IMR-90 (cell line): Measurements from ENCODE around the gene FAM227B. TPM values are rescaled to one million over a fixed set of nuclear protein-coding genes. Genes with fewer than 3 reads are reported as not detected.

ENCODE experiments used
- ATAC-seq: fragments of 200-7000 bp; cut with Tn5 transposase; 2 replicates; pipeline ENCODE4 v1.9.1; 2020; ENCODE audit warnings: low read depth, mild to moderate bottlenecking, moderate library complexity
- BruUV-seq: library from RNA; stranded (reverse); fragments of 400-500 nt; replicated peaks from 2 replicates; lab custom pipeline; 2021; lab: Mats Ljungman, UMichigan
- CTCF ChIA-PET: fragments of 300-600 bp; formaldehyde crosslinking; extraction: SDS; loops from one replicate; lab custom pipeline; 2021; ENCODE audit warnings: antibody characterized with exemption; lab: Yijun Ruan, JAX
- POLR2A ChIA-PET: fragments of 300-600 bp; sonication (Branson Sonifier 250); formaldehyde crosslinking; loops from one replicate; lab custom pipeline; 2022; ENCODE audit warnings: antibody characterized with exemption; ENCODE audit not compliant: unreplicated experiment; lab: Charles Lee
- DNase-seq: peaks from one replicate; pipeline ENCODE4 v3.0.0; 2013
- H2AFZ ChIP-seq: replicated peaks from 2 replicates; pipeline ENCODE3; 2013; ENCODE audit warnings: low read length, mild to moderate bottlenecking; ENCODE audit not compliant: poor library complexity
- H2AK5ac ChIP-seq: 2 replicates; pipeline ENCODE4 v1.6.1; 2013; ENCODE audit warnings: low read depth, low read length, inconsistent platforms
- H2AK9ac ChIP-seq: replicated peaks from 2 replicates; pipeline ENCODE3; 2013; ENCODE audit warnings: mild to moderate bottlenecking, low read depth, low read length, moderate library complexity; ENCODE audit not compliant: poor library complexity
- H2BK120ac ChIP-seq: 2 replicates; pipeline ENCODE4 v1.6.1; 2013; ENCODE audit warnings: low read depth, low read length, inconsistent platforms
- H2BK15ac ChIP-seq: 3 replicates; pipeline ENCODE4 v1.6.1; 2013; ENCODE audit warnings: low read depth, low read length, inconsistent platforms
- H2BK20ac ChIP-seq: 2 replicates; pipeline ENCODE4 v1.6.1; 2013; ENCODE audit warnings: low read depth, mild to moderate bottlenecking, inconsistent platforms, low read length, moderate library complexity
- H2BK5ac ChIP-seq: 2 replicates; pipeline ENCODE4 v1.6.1; 2013; ENCODE audit warnings: mild to moderate bottlenecking, low read depth, low read length, inconsistent platforms; ENCODE audit not compliant: poor library complexity, severe bottlenecking
- H3K14ac ChIP-seq: replicated peaks from 2 replicates; pipeline ENCODE4 v1.6.1; 2013; ENCODE audit warnings: low read depth, low read length, inconsistent platforms
- H3K18ac ChIP-seq: 2 replicates; pipeline ENCODE4 v1.6.1; 2013; ENCODE audit warnings: low read depth, low read length, control low read depth
- H3K23ac ChIP-seq: 2 replicates; pipeline ENCODE4 v1.6.1; 2013; ENCODE audit warnings: low read depth, low read length, inconsistent platforms
- H3K27ac ChIP-seq: 2 replicates; pipeline ENCODE4 v1.5.1; 2013; ENCODE audit warnings: mild to moderate bottlenecking, control low read depth, low read length; ENCODE audit not compliant: insufficient read depth
- H3K27me3 ChIP-seq: 2 replicates; pipeline ENCODE4 v1.6.1; 2013; ENCODE audit warnings: low read length; ENCODE audit not compliant: control insufficient read depth, insufficient read depth
- H3K36me3 ChIP-seq: 2 replicates; pipeline ENCODE4 v1.6.1; 2013; ENCODE audit warnings: low read length, mixed read lengths; ENCODE audit not compliant: control insufficient read depth, insufficient read depth
- H3K4ac ChIP-seq: 2 replicates; pipeline ENCODE4 v1.6.1; 2013; ENCODE audit warnings: low read depth, low read length, inconsistent platforms
- H3K4me1 ChIP-seq: 2 replicates; pipeline ENCODE4 v1.6.1; 2013; ENCODE audit warnings: low read length, mixed read lengths; ENCODE audit not compliant: control insufficient read depth, insufficient read depth
- H3K4me2 ChIP-seq: 2 replicates; pipeline ENCODE4 v1.6.1; 2013; ENCODE audit warnings: low read depth, mild to moderate bottlenecking, control low read depth, low read length, moderate library complexity
- H3K4me3 ChIP-seq: 2 replicates; pipeline ENCODE4 v1.5.1; 2013; ENCODE audit warnings: low read depth, mild to moderate bottlenecking, control low read depth, low read length, moderate library complexity; ENCODE audit not compliant: insufficient read depth
- H3K56ac ChIP-seq: 2 replicates; pipeline ENCODE4 v1.6.1; 2013; ENCODE audit warnings: low read length, inconsistent platforms; ENCODE audit not compliant: insufficient read depth; ENCODE audit errors: extremely low read depth
- H3K79me1 ChIP-seq, 2 experiments: 2 replicates each; pipeline ENCODE4 v1.6.1; 2013; ENCODE audit warnings: low read length in 2 of 2, inconsistent platforms in 1 of 2, low read depth in 1 of 2
- H3K9ac ChIP-seq: 2 replicates; pipeline ENCODE4 v1.6.1; 2013; ENCODE audit warnings: low read depth, low read length, control low read depth
- H3K9me1 ChIP-seq: 2 replicates; pipeline ENCODE4 v1.6.1; 2013; ENCODE audit warnings: low read length, inconsistent platforms; ENCODE audit not compliant: insufficient read depth
- H3K9me3 ChIP-seq: 2 replicates; pipeline ENCODE4 v1.6.1; 2013; ENCODE audit warnings: low read length; ENCODE audit not compliant: control insufficient read depth, insufficient read depth
- H4K20me1 ChIP-seq: 2 replicates; pipeline ENCODE4 v1.6.1; 2013; ENCODE audit warnings: low read length, inconsistent platforms; ENCODE audit not compliant: insufficient read depth
- H4K5ac ChIP-seq: 2 replicates; pipeline ENCODE4 v1.6.1; 2013; ENCODE audit warnings: mild to moderate bottlenecking, low read depth, low read length, control low read depth
- H4K8ac ChIP-seq, 2 experiments: 2 replicates each; pipeline ENCODE4 v1.6.1; 2013; ENCODE audit warnings: low read depth in 2 of 2, low read length in 2 of 2, control low read depth in 1 of 2, inconsistent platforms in 1 of 2
- H4K91ac ChIP-seq: 2 replicates; pipeline ENCODE4 v1.6.1; 2013; ENCODE audit warnings: low read depth, low read length, inconsistent platforms; ENCODE audit not compliant: insufficient read depth
- CEBPB ChIP-seq: IDR thresholded peaks from 2 replicates; pipeline ENCODE4 v1.6.1; 2012; ENCODE audit warnings: low read depth, low read length, improper control_type of control experiment
- MAZ ChIP-seq: IDR thresholded peaks from 2 replicates; pipeline ENCODE4 v1.6.1; 2012; ENCODE audit warnings: low read depth, mild to moderate bottlenecking, low read length, improper control_type of control experiment, moderate library complexity, borderline replicate concordance
- RFX5 ChIP-seq: IDR thresholded peaks from 2 replicates; pipeline ENCODE4 v1.8.0; 2012; ENCODE audit warnings: low read depth, mild to moderate bottlenecking, low read length, moderate library complexity
- SMC3 ChIP-seq: fragments of 150-350 bp; IDR thresholded peaks from 2 replicates; pipeline ENCODE4 v1.6.1; 2016; ENCODE audit warnings: low read depth, mild to moderate bottlenecking, antibody characterized with exemption, low read length, moderate library complexity
- WGBS, 2 experiments: methylation state at CpG; one replicate each; pipeline versions ENCODE4 v1.1.5 to v1.1.7; 2013; ENCODE audit warnings: missing lambda C conversion rate in 2 of 2; ENCODE audit not compliant: insufficient read length in 1 of 2; ENCODE audit errors: extremely low coverage in 2 of 2; 5-methylcytosine and 5-hydroxymethylcytosine counted together
- dilution Hi-C: fragments of 300-500 bp; cut with HindIII; formaldehyde crosslinking; loops from one replicate; pipeline ENCODE4 v1.14.3; 2018; ENCODE audit warnings: low sequenced_read_pairs; ENCODE audit not compliant: unreplicated experiment
- in situ Hi-C: fragments of 300-500 bp; cut with MboI; formaldehyde crosslinking; loops from 3 replicates; pipeline ENCODE4 v1.14.3; 2019; ENCODE audit warnings: low sequenced_read_pairs, inconsistent platforms, mixed read lengths
- intact Hi-C: fragments of 100-400 bp; cut with micrococcal nuclease; formaldehyde crosslinking; loops from 2 replicates; pipeline ENCODE4 v1.10.0; 2022
- polyA plus RNA-seq, 3 experiments: library from polyadenylated mRNA; depleted of rRNA; stranded (reverse); fragments of >200 nt; gene quantifications; 2 replicates each; pipeline ENCODE4 v1.2.3, GENCODE V29; 2012; ENCODE audit warnings: low replicate concordance in 1 of 3
- total RNA-seq: library from RNA; depleted of rRNA; stranded (reverse); fragments of >200 nt; gene quantifications from 2 replicates; pipeline ENCODE4 v1.2.3, GENCODE V29; 2012
- TF ChIP-seq, protein P1 (sequence below): fragments of 150-350 bp; IDR thresholded peaks from 2 replicates; pipeline ENCODE4 v1.6.1; 2016; ENCODE audit warnings: low read depth, mild to moderate bottlenecking, low read length, moderate library complexity, borderline replicate concordance

The FAM227B gene
- total and polyA plus RNA-seq, 2 of the 4 experiments (the other 2 are of a cell fraction) = 1.8 to 3.0 TPM

DNA sequence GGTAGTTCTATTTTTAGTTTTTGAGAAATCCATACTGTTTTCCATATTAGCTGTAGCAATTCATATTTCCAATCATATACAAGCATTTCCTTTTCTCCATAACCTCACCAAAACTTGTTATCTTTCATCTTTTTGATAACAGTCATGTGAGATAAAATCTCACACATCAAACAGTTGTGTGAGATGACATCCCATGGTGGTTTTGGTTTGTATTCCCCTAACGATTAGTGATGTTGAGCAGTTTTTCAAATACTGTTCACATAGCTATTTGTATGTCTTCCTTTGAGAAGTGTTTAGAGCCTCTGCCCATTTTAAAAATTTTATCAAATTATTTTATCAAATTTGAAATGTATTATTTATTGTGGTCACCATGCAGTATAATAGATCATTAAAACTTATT is 50.4 kb downstream of the FAM227B start:
- no peak overlapping the region for H2BK120ac ChIP-seq
- H3K27ac ChIP-seq = no peak overlapping the region
- ChIA-PET POLR2A (no interaction called here), CTCF (interaction anchor here (0.7 kb wide), 1 partner anchor 9 kb away, joined by 4 read pairs; no protein-coding TSS in a partner anchor)
- dilution Hi-C loops = no loop called here
- intact Hi-C loops = loop anchor here (10.0 kb wide), 1 partner anchor 55 kb away; no protein-coding TSS in a partner anchor
- H3K9me1 ChIP-seq = no peaks in the 10 kb centered on the region
- TF ChIP-seq SMC3 = no peak
- TF ChIP-seq, protein P1, sequence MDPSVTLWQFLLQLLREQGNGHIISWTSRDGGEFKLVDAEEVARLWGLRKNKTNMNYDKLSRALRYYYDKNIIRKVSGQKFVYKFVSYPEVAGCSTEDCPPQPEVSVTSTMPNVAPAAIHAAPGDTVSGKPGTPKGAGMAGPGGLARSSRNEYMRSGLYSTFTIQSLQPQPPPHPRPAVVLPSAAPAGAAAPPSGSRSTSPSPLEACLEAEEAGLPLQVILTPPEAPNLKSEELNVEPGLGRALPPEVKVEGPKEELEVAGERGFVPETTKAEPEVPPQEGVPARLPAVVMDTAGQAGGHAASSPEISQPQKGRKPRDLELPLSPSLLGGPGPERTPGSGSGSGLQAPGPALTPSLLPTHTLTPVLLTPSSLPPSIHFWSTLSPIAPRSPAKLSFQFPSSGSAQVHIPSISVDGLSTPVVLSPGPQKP = no peak
- TF ChIP-seq CEBPB = no peak
- no peak for TF ChIP-seq RFX5
- TF ChIP-seq MAZ = no peak
- in situ Hi-C loops = no loop called here
- no peak for DNase-seq
- H3K4me1 ChIP-seq = no peaks in the 10 kb centered on the region
- H3K79me1 ChIP-seq = no peaks in the 10 kb centered on the region
- BruUV-seq = no TSS peak
- H2AK9ac ChIP-seq = no peak overlapping the region
- no peak overlapping the region for H3K4me2 ChIP-seq
- no peak overlapping the region for H2BK15ac ChIP-seq
- no peak for ATAC-seq
- no peak overlapping the region for H3K18ac ChIP-seq
- no peak overlapping the region for H3K9ac ChIP-seq
- H4K5ac ChIP-seq = no peak overlapping the region
- no peak overlapping the region for H2BK20ac ChIP-seq
- no peak overlapping the region for H3K14ac ChIP-seq
- H2BK5ac ChIP-seq = no peak overlapping the region
- H3K56ac ChIP-seq = no peak overlapping the region
- no peak overlapping the region for H3K23ac ChIP-seq
- no peaks in the 10 kb centered on the region for H4K20me1 ChIP-seq
- H3K4ac ChIP-seq = no peak overlapping the region
- no peaks in the 10 kb centered on the region for H3K36me3 ChIP-seq
- WGBS, 2 experiments = no CpG with 5 or more reads among the region's 1 CpG
- no peak overlapping the region for H4K91ac ChIP-seq
- no peak overlapping the region for H2AFZ ChIP-seq
- H3K27me3 ChIP-seq = no peaks in the 10 kb centered on the region
- H4K8ac ChIP-seq = no peak overlapping the region
- peaks cover 2% of the 10 kb centered on the region; the same call in 1 of the 2 replicates for H3K9me3 ChIP-seq
- H3K4me3 ChIP-seq = no peak overlapping the region
- H2AK5ac ChIP-seq = no peak overlapping the region
